D721Med (cell line): Measurements from ENCODE around the gene XYLT1.

Source experiments
- DNase-seq: peaks from one replicate; pipeline ENCODE4 v3.0.0; 2011; ENCODE audit warnings: low spot score; ENCODE audit not compliant: insufficient read length
- FAIRE-seq: peaks from 2 replicates; lab custom pipeline; 2011; peaks lifted over from hg19 to GRCh38; lab: Jason Lieb, UNC
- CTCF ChIP-seq: IDR thresholded peaks from 2 replicates; pipeline ENCODE4 v1.5.1; 2012; ENCODE audit warnings: mild to moderate bottlenecking, control low read depth; ENCODE audit not compliant: insufficient read depth; ENCODE audit errors: missing control alignments

Gene XYLT1

DNA sequence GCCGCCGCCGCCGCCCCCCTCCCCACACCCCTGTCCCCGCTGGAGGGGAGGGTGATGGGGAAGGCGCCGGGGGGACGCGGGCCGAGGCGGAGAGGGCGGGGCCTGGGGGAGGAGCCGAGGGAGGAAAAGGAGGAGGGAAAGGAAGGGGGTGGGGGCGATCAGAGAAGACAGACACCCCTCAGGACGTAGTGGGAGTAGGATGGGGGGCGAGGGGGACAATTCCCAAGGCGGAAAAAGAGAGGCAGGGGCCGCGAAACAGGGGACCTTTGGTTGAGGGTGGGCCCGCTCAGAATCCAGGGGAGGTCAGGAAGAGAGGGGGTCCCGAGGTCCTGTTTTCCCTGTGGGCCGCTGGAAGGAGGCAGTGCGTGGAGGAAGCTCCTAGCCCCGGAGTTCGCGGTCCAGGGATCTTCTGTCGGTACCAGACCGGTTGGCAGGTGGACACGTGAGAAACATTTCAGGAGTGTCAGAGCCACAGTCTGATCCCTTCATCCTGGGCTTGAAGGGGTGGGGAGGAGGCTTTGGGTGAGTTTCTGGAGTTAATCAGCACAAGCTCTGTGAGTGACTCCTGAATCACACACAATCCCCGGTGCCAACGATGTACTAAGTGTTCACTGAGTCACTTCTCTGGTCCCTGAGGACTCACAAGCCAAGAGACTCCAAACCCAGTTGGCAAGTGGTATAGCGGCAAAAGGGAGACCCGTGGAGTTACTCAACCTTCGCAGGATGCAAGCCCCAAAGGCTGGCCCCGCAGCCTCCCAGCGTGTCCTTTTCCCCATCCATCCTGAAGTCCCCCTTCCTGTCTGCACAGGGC, at the start of gene XYLT1:
XYLT1 (minus strand) TSS at position 53 of the 811 bp plus-strand sequence. CDS start 164 bp downstream, outside the sequence.
- no peak for FAIRE-seq
- DNase-seq, result no peak
- no peak for TF ChIP-seq CTCF

GRCh38 chr16:17520111-17520510, 49.4 kb upstream of the XYLT1 start:
- no peak for FAIRE-seq
- no peak for DNase-seq

GRCh38 chr16:17519101-17519955, 48.6 kb upstream of the XYLT1 start:
- no peak for TF ChIP-seq CTCF
- FAIRE-seq (no peak), DNase-seq (no peak)

More at GRCh38 chr16:17520111-17520510, 49.4 kb upstream of the XYLT1 start:
- no peak for TF ChIP-seq CTCF

GRCh38 chr16:17518441-17518840, 47.7 kb upstream of the XYLT1 start:
- FAIRE-seq (no peak), DNase-seq (no peak)
- no peak for TF ChIP-seq CTCF

DNA sequence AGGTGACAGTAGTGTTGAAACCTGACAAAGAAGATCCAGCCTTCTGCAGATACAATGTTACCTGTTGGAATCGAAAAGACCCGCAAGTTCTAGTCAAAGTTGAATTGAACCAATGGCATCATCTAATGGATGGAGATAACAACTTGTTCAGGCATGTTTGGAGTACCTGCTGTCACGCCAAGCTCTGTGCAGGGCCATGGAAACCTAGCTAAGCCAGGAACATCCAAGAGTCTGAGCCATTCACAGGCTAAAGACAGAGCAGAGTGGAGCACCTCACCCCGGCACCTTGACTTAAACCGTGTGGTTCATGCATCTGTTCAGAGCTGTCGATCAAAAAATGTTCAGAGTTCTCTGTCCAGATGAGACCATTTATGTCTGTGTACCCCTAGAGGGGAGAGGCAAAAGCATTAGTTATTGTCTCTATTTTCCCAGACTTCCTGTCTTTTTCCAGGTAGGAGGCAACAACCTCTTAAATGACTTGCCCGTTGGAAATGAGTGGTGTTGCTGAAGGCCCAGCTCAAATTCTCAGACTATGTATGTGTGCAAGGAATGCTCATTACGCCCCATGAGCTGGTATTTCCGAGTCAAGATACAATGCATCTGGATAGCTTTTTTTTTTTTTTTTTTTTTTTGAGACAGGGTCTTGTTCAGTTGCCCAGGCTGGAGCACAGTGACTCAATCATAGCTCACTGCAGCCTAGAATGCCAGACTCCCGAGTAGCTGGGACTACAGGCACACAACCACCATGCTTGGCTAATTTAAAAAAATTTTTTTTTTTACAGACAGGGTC, 44.9 kb upstream of the XYLT1 start:
- FAIRE-seq (no peak), DNase-seq (no peak)
- TF ChIP-seq CTCF, result no peak

DNA sequence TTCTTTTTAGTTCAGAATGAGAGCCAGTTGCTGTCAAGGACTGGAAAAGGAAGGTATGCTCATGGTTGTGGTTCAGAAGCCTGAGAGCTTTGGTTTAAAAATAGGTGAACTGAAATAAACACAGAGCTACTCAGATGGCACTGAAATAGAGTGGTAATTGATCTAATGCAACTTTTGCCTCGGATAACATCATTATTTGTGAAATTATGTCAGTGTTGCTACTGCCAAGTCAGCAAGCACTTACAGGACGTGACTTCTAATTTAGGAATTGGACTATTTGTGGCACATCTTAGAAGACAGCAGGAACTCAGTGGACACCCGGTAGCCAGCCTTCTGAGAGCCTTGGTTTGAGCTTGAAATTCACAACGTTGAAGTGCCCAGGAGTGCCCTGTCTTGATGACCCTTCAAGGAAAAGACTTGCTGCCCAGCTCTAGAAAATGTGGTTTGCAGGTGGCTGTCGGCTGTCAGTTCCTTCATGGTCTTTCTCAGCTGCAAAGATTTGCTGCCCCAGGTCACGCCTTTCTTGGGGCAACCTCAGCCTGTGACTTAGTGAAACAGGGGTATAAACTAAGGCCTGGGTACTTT, 42.0 kb upstream of the XYLT1 start:
- no peak for FAIRE-seq
- no peak for DNase-seq
- TF ChIP-seq CTCF, result no peak
